Measurements from ENCODE around the gene HOXB8. TPM values are rescaled to one million over a fixed set of nuclear protein-coding genes. Genes with fewer than 3 reads are reported as not detected.

The HOXB8 gene
- total and polyA plus RNA-seq, 2 experiments from 2014 or later: not detected

GRCh38 chr17:48639136-48639535 is 24.0 kb upstream of the HOXB8 start (continued):
- TF ChIP-seq, protein P1, sequence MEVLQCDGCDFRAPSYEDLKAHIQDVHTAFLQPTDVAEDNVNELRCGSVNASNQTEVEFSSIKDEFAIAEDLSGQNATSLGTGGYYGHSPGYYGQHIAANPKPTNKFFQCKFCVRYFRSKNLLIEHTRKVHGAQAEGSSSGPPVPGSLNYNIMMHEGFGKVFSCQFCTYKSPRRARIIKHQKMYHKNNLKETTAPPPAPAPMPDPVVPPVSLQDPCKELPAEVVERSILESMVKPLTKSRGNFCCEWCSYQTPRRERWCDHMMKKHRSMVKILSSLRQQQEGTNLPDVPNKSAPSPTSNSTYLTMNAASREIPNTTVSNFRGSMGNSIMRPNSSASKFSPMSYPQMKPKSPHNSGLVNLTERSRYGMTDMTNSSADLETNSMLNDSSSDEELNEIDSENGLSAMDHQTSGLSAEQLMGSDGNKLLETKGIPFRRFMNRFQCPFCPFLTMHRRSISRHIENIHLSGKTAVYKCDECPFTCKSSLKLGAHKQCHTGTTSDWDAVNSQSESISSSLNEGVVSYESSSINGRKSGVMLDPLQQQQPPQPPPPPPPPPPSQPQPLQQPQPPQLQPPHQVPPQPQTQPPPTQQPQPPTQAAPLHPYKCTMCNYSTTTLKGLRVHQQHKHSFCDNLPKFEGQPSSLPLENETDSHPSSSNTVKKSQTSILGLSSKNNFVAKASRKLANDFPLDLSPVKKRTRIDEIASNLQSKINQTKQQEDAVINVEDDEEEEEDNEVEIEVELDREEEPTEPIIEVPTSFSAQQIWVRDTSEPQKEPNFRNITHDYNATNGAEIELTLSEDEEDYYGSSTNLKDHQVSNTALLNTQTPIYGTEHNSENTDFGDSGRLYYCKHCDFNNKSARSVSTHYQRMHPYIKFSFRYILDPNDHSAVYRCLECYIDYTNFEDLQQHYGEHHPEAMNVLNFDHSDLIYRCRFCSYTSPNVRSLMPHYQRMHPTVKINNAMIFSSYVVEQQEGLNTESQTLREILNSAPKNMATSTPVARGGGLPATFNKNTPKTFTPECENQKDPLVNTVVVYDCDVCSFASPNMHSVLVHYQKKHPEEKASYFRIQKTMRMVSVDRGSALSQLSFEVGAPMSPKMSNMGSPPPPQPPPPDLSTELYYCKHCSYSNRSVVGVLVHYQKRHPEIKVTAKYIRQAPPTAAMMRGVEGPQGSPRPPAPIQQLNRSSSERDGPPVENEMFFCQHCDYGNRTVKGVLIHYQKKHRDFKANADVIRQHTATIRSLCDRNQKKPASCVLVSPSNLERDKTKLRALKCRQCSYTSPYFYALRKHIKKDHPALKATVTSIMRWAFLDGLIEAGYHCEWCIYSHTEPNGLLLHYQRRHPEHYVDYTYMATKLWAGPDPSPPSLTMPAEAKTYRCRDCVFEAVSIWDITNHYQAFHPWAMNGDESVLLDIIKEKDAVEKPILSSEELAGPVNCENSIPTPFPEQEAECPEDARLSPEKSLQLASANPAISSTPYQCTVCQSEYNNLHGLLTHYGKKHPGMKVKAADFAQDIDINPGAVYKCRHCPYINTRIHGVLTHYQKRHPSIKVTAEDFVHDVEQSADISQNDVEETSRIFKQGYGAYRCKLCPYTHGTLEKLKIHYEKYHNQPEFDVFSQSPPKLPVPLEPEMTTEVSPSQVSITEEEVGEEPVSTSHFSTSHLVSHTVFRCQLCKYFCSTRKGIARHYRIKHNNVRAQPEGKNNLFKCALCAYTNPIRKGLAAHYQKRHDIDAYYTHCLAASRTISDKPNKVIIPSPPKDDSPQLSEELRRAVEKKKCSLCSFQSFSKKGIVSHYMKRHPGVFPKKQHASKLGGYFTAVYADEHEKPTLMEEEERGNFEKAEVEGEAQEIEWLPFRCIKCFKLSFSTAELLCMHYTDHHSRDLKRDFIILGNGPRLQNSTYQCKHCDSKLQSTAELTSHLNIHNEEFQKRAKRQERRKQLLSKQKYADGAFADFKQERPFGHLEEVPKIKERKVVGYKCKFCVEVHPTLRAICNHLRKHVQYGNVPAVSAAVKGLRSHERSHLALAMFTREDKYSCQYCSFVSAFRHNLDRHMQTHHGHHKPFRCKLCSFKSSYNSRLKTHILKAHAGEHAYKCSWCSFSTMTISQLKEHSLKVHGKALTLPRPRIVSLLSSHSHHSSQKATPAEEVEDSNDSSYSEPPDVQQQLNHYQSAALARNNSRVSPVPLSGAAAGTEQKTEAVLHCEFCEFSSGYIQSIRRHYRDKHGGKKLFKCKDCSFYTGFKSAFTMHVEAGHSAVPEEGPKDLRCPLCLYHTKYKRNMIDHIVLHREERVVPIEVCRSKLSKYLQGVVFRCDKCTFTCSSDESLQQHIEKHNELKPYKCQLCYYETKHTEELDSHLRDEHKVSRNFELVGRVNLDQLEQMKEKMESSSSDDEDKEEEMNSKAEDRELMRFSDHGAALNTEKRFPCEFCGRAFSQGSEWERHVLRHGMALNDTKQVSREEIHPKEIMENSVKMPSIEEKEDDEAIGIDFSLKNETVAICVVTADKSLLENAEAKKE (CRISPR knock-in tag; IDR thresholded peaks at IDR 0.05): no peak
- TF ChIP-seq STAT1 (IDR thresholded peaks at IDR 0.05; ENCODE audit: unreplicated experiment) (no peak), ZNF114 (CRISPR knock-in tag; IDR thresholded peaks at IDR 0.05) (no peak), ZNF331 (CRISPR knock-in tag; IDR thresholded peaks at IDR 0.05; ENCODE audit: low read depth) (no peak), EZH2phosphoT487 (IDR thresholded peaks at IDR 0.05; ENCODE audit: unreplicated experiment) (no peak), POLR2AphosphoS5 (IDR thresholded peaks at IDR 0.05; ENCODE audit: low read depth) (no peak)

DNA sequence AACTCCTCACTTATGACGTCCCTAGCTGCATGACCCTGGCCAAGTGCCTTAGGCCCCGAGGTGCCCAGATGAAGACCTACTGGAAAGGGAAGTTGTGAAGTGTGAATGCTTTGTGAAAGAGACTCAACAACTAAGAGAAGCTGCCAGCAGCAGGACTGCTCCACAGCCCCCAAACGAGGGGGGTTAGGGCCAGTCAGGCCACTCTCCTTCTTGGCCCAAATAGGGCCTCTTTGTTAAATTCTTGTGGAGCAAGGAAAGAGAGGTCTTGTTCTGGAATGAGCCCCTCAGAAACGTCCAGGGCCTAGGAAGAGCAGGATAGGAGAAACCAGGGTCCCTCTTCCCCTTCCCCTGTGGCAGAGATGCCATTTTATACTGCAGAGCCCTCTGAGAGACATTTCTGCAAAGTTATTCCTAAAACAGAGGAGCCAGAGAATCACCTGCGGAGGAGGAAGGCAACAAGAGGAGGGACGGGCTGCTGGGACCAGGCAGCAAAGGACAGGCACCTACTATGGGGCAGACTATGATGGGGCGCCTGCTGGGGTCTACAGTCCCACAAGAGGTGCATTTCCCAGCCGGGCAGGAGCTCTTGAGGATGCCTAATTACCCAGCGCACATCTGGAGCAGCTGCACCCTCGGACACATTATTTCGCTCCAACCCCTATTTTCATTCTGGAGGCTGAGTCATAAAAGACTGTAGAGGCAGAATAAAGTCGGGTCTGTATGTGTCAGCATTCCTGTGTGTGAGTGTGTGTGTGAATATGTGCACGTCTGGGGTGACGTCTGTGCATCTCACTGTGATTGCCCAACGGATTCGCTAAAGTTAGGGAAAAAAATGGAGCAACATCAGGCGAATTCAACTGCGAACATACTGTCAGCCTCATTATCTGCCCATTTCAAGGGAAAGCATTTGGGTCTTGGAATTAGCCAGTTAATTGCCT is 22.5 kb upstream of the HOXB8 start:
- Histone ChIP-seq H2AFZ (no peak overlapping the region), H3K9me2 (ENCODE audit: insufficient read depth) (no peaks in the 10 kb centered on the region), H3K27ac (ENCODE audit: low read depth) (no peak overlapping the region), H3K27me3 (ENCODE audit: insufficient read depth) (peaks cover 100% of the 10 kb centered on the region), H3K4me1 (ENCODE audit: insufficient read depth) (peaks cover 21% of the 10 kb centered on the region), H4K20me1 (replicated peaks; ENCODE audit: insufficient read depth) (peaks cover 65% of the 10 kb centered on the region), H3F3A (replicated peaks; ENCODE audit: low read depth) (peaks cover 46% of the 10 kb centered on the region), H3K4me2 (no peak overlapping the region), H3K79me2 (replicated peaks; ENCODE audit: insufficient read depth) (no peaks in the 10 kb centered on the region), H3K36me3 (ENCODE audit: insufficient read depth) (no peaks in the 10 kb centered on the region), H3K4me3 (no peak overlapping the region)
- peaks cover 16% of the 10 kb centered on the region for H3K4me1 Mint-ChIP-seq
- peaks cover 100% of the 10 kb centered on the region for H3K27me3 Mint-ChIP-seq (ENCODE audit: insufficient read depth, low read depth, poor library complexity)
- TF ChIP-seq EZH2 (IDR thresholded peaks at IDR 0.05; ENCODE audit: low read depth, unreplicated experiment) (peak; percentile 51), ZNF331 (CRISPR knock-in tag; IDR thresholded peaks at IDR 0.05; ENCODE audit: low read depth) (no peak)
- ATAC-seq: no peak
- peaks cover 3% of the 10 kb centered on the region for H3K9me3 Mint-ChIP-seq
- no peaks in the 10 kb centered on the region for H3K36me3 Mint-ChIP-seq (ENCODE audit: low read depth)
- DNase-seq (ENCODE audit: low spot score): peak; percentile 1
- H3K27ac Mint-ChIP-seq: no peak overlapping the region
- no peak overlapping the region for H3K4me3 Mint-ChIP-seq
